ENCODE results near the gene USP50. TPM values are rescaled to one million over a fixed set of nuclear protein-coding genes. Genes with fewer than 3 reads are reported as not detected.

USP50 gene
- total RNA-seq, 2 donors from 2014 or later, result not detected

DNA sequence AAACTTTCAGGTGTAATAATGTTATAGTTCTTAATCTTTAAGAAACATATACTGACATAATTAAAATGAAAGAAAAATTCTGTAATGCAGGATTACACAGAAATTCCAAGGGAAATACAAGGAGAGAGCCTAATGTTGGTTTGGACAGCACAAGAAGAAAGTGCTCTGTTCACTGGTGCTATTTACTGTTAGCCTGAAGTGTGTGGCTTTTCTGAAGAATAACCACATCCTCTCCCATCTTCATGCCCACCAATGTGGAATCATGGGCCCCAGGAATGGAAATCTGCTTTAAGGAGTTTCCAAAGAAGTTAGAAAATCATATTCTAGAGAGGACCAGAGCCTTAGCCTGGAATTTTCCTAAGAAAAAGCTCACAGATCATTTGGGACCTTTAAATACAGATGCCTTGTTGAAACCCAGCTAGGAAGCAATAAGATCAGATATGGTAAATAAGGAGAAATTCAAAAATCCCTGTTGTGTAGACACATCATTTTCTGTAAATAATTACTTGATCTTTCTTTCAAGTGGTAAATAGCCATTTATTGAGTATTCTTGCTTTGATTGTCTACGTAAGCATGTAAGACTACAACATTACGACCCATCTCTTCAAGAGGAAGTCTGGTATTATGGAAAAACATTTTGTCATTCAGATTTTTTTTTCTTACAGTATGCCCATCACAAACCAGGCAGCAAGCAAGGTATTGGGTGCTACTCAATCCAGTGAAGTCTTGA is 10.3 kb upstream of the USP50 start:
- no peak for TF ChIP-seq CTCF (IDR thresholded peaks at IDR 0.05)
- Histone ChIP-seq H3K4me3 (no peak overlapping the region), H3K4me1 (no peaks in the 10 kb centered on the region), H3K27ac (no peak overlapping the region), H3K27me3 (no peaks in the 10 kb centered on the region), H3K9ac (ENCODE audit: low read depth in 2 of 2, low read length in 2 of 2) (no peak overlapping the region), H3K36me3 (no peaks in the 10 kb centered on the region), H3K9me3 (no peaks in the 10 kb centered on the region)
- intact Hi-C loops (cut with DNase I), result no loop called here
- no peak for DNase-seq

GRCh38 chr15:50552238-50552637 is 5.8 kb upstream of the USP50 start:
- no peaks in the 10 kb centered on the region for H3K9me3 ChIP-seq
- H3K27ac ChIP-seq, result no peak overlapping the region
- no peaks in the 10 kb centered on the region for H3K4me1 ChIP-seq
- H3K27me3 ChIP-seq, result no peaks in the 10 kb centered on the region
- H3K36me3 ChIP-seq, result no peaks in the 10 kb centered on the region
- TF ChIP-seq CTCF (IDR thresholded peaks at IDR 0.05), result no peak
- no peak overlapping the region for H3K9ac ChIP-seq (ENCODE audit: low read depth in 2 of 2, low read length in 2 of 2)
- no peak for DNase-seq
- no peak overlapping the region for H3K4me3 ChIP-seq
- intact Hi-C loops (cut with DNase I), result no loop called here

DNA sequence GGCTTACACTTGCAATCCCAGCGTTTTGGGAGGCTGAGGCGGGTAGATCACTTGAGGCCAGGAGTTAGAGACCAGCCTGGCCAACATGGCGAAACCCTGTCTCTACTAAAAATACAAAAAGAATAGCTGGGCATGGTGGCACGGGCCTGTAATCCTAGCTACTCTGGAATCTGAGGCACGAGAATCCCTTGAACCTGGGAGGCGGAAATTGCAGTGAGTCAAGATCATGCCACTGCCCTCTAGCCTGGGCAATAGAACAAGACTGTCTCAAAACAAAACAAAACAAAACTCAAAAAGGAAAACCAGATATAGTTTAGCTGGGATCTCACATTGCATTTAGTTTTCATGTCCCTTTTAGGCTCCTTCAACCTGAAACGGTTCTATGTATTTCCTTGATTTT is 2.9 kb upstream of the USP50 start:
- no peak for TF ChIP-seq CTCF (IDR thresholded peaks at IDR 0.05)
- Histone ChIP-seq H3K27me3 (no peaks in the 10 kb centered on the region), H3K9me3 (no peaks in the 10 kb centered on the region), H3K9ac (ENCODE audit: low read depth in 2 of 2, low read length in 2 of 2) (no peak overlapping the region), H3K36me3 (no peaks in the 10 kb centered on the region), H3K4me3 (no peak overlapping the region), H3K4me1 (no peaks in the 10 kb centered on the region), H3K27ac (no peak overlapping the region)
- intact Hi-C loops (cut with DNase I), result no loop called here
- DNase-seq, result no peak

- Histone ChIP-seq H3K4me1 (no peaks in the 10 kb centered on the region), H3K9me3 (no peaks in the 10 kb centered on the region), H3K9ac (ENCODE audit: low read depth in 2 of 2, low read length in 2 of 2) (no peak overlapping the region), H3K36me3 (no peaks in the 10 kb centered on the region), H3K4me3 (no peak overlapping the region), H3K27ac (no peak overlapping the region), H3K27me3 (no peaks in the 10 kb centered on the region)
- DNase-seq, result no peak
- intact Hi-C loops (cut with DNase I), result no loop called here
- TF ChIP-seq CTCF (IDR thresholded peaks at IDR 0.05), result no peak
Observed at GRCh38 chr15:50544368-50544767, 2.1 kb downstream of the USP50 start.

GRCh38 chr15:50543556-50543955 is 2.9 kb downstream of the USP50 start:
- Histone ChIP-seq H3K4me3 (no peak overlapping the region), H3K4me1 (no peaks in the 10 kb centered on the region), H3K27me3 (no peaks in the 10 kb centered on the region), H3K27ac (no peak overlapping the region), H3K9me3 (no peaks in the 10 kb centered on the region), H3K9ac (ENCODE audit: low read depth in 2 of 2, low read length in 2 of 2) (no peak overlapping the region), H3K36me3 (no peaks in the 10 kb centered on the region)
- DNase-seq, result no peak
- intact Hi-C loops (cut with DNase I), result no loop called here
- TF ChIP-seq CTCF (IDR thresholded peaks at IDR 0.05), result no peak
